ENCODE measurements around the gene MET.

DNA sequence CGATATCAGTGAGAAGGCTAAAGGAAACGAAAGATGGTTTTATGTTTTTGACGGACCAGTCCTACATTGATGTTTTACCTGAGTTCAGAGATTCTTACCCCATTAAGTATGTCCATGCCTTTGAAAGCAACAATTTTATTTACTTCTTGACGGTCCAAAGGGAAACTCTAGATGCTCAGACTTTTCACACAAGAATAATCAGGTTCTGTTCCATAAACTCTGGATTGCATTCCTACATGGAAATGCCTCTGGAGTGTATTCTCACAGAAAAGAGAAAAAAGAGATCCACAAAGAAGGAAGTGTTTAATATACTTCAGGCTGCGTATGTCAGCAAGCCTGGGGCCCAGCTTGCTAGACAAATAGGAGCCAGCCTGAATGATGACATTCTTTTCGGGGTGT is 27.7 kb downstream of the MET start:
- TF ChIP-seq, protein P1, sequence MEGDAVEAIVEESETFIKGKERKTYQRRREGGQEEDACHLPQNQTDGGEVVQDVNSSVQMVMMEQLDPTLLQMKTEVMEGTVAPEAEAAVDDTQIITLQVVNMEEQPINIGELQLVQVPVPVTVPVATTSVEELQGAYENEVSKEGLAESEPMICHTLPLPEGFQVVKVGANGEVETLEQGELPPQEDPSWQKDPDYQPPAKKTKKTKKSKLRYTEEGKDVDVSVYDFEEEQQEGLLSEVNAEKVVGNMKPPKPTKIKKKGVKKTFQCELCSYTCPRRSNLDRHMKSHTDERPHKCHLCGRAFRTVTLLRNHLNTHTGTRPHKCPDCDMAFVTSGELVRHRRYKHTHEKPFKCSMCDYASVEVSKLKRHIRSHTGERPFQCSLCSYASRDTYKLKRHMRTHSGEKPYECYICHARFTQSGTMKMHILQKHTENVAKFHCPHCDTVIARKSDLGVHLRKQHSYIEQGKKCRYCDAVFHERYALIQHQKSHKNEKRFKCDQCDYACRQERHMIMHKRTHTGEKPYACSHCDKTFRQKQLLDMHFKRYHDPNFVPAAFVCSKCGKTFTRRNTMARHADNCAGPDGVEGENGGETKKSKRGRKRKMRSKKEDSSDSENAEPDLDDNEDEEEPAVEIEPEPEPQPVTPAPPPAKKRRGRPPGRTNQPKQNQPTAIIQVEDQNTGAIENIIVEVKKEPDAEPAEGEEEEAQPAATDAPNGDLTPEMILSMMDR (IDR thresholded peaks at IDR 0.05), result no peak
- TF ChIP-seq POLR2A (IDR thresholded peaks at IDR 0.05), result no peak
